ENCODE data around the gene PDZRN3. TPM values are rescaled to one million over a fixed set of nuclear protein-coding genes. Genes with fewer than 3 reads are reported as not detected.
"Not testable (repeated sequence)": the region's sequence is repeated elsewhere in the genome, so short reads cannot be mapped to it uniquely, and the experiment has no call there.

The PDZRN3 gene
- total and polyA plus RNA-seq, 2 experiments from 2014 or later, result 7.5 to 14.0 TPM

DNA sequence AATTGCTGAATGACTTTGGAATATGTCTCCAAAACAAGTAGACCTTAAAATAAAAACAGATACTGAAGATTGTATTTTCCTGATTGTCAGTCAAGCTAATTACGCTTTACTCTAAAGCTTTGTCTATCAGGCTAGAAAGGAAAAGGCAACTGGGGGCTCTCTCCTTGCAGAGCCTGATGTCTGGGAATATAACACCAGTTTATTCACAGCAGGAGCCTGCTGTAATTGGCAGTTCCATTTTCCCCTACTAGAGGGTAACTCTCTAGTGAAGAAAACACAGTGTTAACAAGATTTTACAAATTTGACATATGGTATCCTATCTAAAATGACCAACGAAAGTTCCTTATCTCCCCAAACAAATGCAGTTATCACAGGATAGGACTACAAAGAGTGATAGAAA, 158.8 kb downstream of the PDZRN3 start (continued):
- TF ChIP-seq, protein P1, sequence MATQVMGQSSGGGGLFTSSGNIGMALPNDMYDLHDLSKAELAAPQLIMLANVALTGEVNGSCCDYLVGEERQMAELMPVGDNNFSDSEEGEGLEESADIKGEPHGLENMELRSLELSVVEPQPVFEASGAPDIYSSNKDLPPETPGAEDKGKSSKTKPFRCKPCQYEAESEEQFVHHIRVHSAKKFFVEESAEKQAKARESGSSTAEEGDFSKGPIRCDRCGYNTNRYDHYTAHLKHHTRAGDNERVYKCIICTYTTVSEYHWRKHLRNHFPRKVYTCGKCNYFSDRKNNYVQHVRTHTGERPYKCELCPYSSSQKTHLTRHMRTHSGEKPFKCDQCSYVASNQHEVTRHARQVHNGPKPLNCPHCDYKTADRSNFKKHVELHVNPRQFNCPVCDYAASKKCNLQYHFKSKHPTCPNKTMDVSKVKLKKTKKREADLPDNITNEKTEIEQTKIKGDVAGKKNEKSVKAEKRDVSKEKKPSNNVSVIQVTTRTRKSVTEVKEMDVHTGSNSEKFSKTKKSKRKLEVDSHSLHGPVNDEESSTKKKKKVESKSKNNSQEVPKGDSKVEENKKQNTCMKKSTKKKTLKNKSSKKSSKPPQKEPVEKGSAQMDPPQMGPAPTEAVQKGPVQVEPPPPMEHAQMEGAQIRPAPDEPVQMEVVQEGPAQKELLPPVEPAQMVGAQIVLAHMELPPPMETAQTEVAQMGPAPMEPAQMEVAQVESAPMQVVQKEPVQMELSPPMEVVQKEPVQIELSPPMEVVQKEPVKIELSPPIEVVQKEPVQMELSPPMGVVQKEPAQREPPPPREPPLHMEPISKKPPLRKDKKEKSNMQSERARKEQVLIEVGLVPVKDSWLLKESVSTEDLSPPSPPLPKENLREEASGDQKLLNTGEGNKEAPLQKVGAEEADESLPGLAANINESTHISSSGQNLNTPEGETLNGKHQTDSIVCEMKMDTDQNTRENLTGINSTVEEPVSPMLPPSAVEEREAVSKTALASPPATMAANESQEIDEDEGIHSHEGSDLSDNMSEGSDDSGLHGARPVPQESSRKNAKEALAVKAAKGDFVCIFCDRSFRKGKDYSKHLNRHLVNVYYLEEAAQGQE (IDR thresholded peaks at IDR 0.05; ENCODE audit: unreplicated experiment), result no peak
- TF ChIP-seq STAT1 (IDR thresholded peaks at IDR 0.05; ENCODE audit: unreplicated experiment), result no peak
- TF ChIP-seq ZNF114 (CRISPR knock-in tag; IDR thresholded peaks at IDR 0.05), result no peak
- TF ChIP-seq NANOG (IDR thresholded peaks at IDR 0.05; ENCODE audit: borderline replicate concordance), result no peak
- no peak for TF ChIP-seq CREB1 (CRISPR knock-in tag; IDR thresholded peaks at IDR 0.05; ENCODE audit: low read depth)
- TF ChIP-seq, protein P2, sequence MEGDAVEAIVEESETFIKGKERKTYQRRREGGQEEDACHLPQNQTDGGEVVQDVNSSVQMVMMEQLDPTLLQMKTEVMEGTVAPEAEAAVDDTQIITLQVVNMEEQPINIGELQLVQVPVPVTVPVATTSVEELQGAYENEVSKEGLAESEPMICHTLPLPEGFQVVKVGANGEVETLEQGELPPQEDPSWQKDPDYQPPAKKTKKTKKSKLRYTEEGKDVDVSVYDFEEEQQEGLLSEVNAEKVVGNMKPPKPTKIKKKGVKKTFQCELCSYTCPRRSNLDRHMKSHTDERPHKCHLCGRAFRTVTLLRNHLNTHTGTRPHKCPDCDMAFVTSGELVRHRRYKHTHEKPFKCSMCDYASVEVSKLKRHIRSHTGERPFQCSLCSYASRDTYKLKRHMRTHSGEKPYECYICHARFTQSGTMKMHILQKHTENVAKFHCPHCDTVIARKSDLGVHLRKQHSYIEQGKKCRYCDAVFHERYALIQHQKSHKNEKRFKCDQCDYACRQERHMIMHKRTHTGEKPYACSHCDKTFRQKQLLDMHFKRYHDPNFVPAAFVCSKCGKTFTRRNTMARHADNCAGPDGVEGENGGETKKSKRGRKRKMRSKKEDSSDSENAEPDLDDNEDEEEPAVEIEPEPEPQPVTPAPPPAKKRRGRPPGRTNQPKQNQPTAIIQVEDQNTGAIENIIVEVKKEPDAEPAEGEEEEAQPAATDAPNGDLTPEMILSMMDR (conservative IDR thresholded peaks at IDR 0.05; ENCODE audit: low read depth in 2 of 2), result no peak

DNA sequence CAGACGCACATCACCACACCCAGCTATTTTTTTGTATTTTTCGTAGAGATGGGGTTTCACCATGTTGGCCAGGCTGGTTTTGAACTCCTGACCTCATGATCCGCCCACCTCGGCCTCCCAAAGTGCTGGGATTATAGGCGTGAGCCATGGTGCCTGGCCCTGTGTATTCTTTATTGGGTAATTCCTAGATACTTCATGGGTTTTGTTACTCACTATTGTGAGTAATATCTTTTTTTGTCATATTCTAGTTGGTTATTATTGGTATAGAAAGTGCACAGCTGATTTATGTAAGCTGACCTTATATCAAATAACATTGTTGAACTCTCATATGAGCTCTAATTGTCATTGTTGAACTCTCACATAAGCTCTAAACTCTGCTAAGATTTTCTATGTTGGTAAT, 160.6 kb downstream of the PDZRN3 start:
- not testable (repeated sequence) for H3K36me3 Mint-ChIP-seq (ENCODE audit: low read depth); H4K20me1 ChIP-seq (replicated peaks; ENCODE audit: insufficient read depth); H3K36me3 ChIP-seq (ENCODE audit: insufficient read depth); H3F3A ChIP-seq (replicated peaks; ENCODE audit: low read depth); H3K9me2 ChIP-seq (ENCODE audit: insufficient read depth); ATAC-seq; H2AFZ ChIP-seq; H3K4me3 Mint-ChIP-seq; DNase-seq (ENCODE audit: low spot score); H3K4me1 ChIP-seq (ENCODE audit: insufficient read depth); H3K27me3 ChIP-seq (ENCODE audit: insufficient read depth); H3K9me3 Mint-ChIP-seq; H3K27ac ChIP-seq (ENCODE audit: low read depth); H3K4me3 ChIP-seq; H3K27me3 Mint-ChIP-seq (ENCODE audit: insufficient read depth, low read depth, poor library complexity); H3K27ac Mint-ChIP-seq; H3K4me2 ChIP-seq; H3K79me2 ChIP-seq (replicated peaks; ENCODE audit: insufficient read depth)
- H3K4me1 Mint-ChIP-seq, result peaks cover 10% of the 10 kb centered on the region; the same call in 2 of the 3 replicates

DNA sequence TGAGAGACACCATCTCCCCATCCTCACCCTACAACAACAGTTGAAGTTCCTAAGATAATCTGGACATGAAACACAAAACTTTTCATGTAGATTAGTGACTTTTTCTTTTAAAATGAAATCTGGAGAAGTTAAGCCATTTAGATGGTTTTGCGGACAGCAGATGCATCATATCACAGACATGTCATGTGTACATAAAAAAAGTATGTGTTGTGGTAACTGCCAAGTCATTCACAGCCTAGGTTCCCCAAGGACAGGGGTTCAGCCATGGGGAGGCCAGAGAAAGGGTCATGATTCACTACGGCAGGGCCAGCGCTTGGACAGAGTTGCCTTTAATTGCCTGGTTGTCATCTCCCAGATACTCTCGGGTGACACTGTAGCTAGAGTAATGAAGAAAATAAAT, 163.2 kb downstream of the PDZRN3 start:
- no peaks in the 10 kb centered on the region for H4K20me1 ChIP-seq (replicated peaks; ENCODE audit: insufficient read depth)
- H3K27ac ChIP-seq (ENCODE audit: low read depth), result no peak overlapping the region
- H3K27me3 ChIP-seq (ENCODE audit: insufficient read depth), result no peaks in the 10 kb centered on the region
- peaks cover 6% of the 10 kb centered on the region; the same call in 1 of the 2 replicates for H3K4me1 ChIP-seq (ENCODE audit: insufficient read depth)
- no peaks in the 10 kb centered on the region; the same call in none of the 2 replicates for H3K9me2 ChIP-seq (ENCODE audit: insufficient read depth)
- no peaks in the 10 kb centered on the region for H3F3A ChIP-seq (replicated peaks; ENCODE audit: low read depth)
- Mint-ChIP-seq H3K27ac (no peak overlapping the region), H3K27me3 (ENCODE audit: insufficient read depth, low read depth, poor library complexity) (peaks cover 2% of the 10 kb centered on the region), H3K4me3 (no peak overlapping the region), H3K4me1 (peaks cover 11% of the 10 kb centered on the region), H3K9me3 (no peaks in the 10 kb centered on the region), H3K36me3 (ENCODE audit: low read depth) (peaks cover 2% of the 10 kb centered on the region; the same call in 2 of the 3 replicates)
- H3K36me3 ChIP-seq (ENCODE audit: insufficient read depth), result no peaks in the 10 kb centered on the region
- ATAC-seq (no peak), DNase-seq (ENCODE audit: low spot score) (no peak)
- H2AFZ ChIP-seq, result no peak overlapping the region
- H3K79me2 ChIP-seq (replicated peaks; ENCODE audit: insufficient read depth), result no peaks in the 10 kb centered on the region
- H3K4me3 ChIP-seq, result no peak overlapping the region
- no peak overlapping the region for H3K4me2 ChIP-seq
- no peak for TF ChIP-seq ZNF331 (CRISPR knock-in tag; IDR thresholded peaks at IDR 0.05; ENCODE audit: low read depth)
- TF ChIP-seq, protein P2 (conservative IDR thresholded peaks at IDR 0.05; ENCODE audit: low read depth in 2 of 2), result no peak
- no peak for TF ChIP-seq JUNB (IDR thresholded peaks at IDR 0.05; ENCODE audit: unreplicated experiment)
- TF ChIP-seq NANOG (IDR thresholded peaks at IDR 0.05; ENCODE audit: borderline replicate concordance), result no peak
- no peak for TF ChIP-seq STAT1 (IDR thresholded peaks at IDR 0.05; ENCODE audit: unreplicated experiment)
- no peak for TF ChIP-seq CREB1 (CRISPR knock-in tag; IDR thresholded peaks at IDR 0.05; ENCODE audit: low read depth)
- TF ChIP-seq POLR2AphosphoS5 (IDR thresholded peaks at IDR 0.05; ENCODE audit: low read depth), result no peak
- no peak for TF ChIP-seq ZNF114 (CRISPR knock-in tag; IDR thresholded peaks at IDR 0.05)
- no peak for TF ChIP-seq EZH2 (IDR thresholded peaks at IDR 0.05; ENCODE audit: low read depth, unreplicated experiment)
